Natural killer cell (primary cell): Measurements from ENCODE around the gene FAT1. TPM values are rescaled to one million over a fixed set of nuclear protein-coding genes. Genes with fewer than 3 reads are reported as not detected.

Experiments used
- ATAC-seq, 3 donors: fragments of 150-1000 bp in 2 of 3; fragments of 200-7000 bp in 1 of 3; cut with Tn5 transposase; 1 replicate in 1 of 3; 2 replicates in 2 of 3; pipeline ENCODE4 v1.10.0; 2021; ENCODE audit warnings: mild to moderate bottlenecking in 2 of 3, moderate library complexity in 2 of 3
- DNase-seq, 2 donors: peaks; one replicate each; pipeline versions ENCODE4 v3.0.0 to v3.0.0-alpha.2; 2013 to 2021; ENCODE audit warnings: mixed read lengths in 1 of 2
- H3K27ac ChIP-seq: one replicate; pipeline ENCODE4 v1.5.1; 2013; ENCODE audit warnings: mild to moderate bottlenecking, low read length
- H3K27me3 ChIP-seq: one replicate; pipeline ENCODE4 v1.6.1; 2013; ENCODE audit warnings: low read length; ENCODE audit not compliant: control insufficient read depth, insufficient read depth
- H3K36me3 ChIP-seq: one replicate; pipeline ENCODE4 v1.6.1; 2013; ENCODE audit warnings: low read length; ENCODE audit not compliant: control insufficient read depth, insufficient read depth
- H3K4me1 ChIP-seq: one replicate; pipeline ENCODE4 v1.6.1; 2013; ENCODE audit warnings: low read length; ENCODE audit not compliant: control insufficient read depth, insufficient read depth
- H3K4me3 ChIP-seq: one replicate; pipeline ENCODE4 v1.5.1; 2013; ENCODE audit warnings: low read length
- H3K9me3 ChIP-seq: one replicate; pipeline ENCODE4 v1.6.1; 2013; ENCODE audit warnings: low read length; ENCODE audit not compliant: control insufficient read depth, insufficient read depth
- H3K27ac Mint-ChIP-seq, 2 donors: one replicate each; pipeline ENCODE4 v1.8.0; 2022; ENCODE audit warnings: mild to moderate bottlenecking in 2 of 2, mixed read lengths in 2 of 2, moderate library complexity in 1 of 2
- H3K27me3 Mint-ChIP-seq, 2 donors: one replicate each; pipeline ENCODE4 v1.8.0; 2022; ENCODE audit warnings: low read depth in 2 of 2, mixed read lengths in 2 of 2
- H3K36me3 Mint-ChIP-seq: one replicate; pipeline ENCODE4 v1.8.0; 2022; ENCODE audit warnings: mixed read lengths
- H3K4me1 Mint-ChIP-seq, 2 donors: one replicate each; pipeline ENCODE4 v1.8.0; 2022; ENCODE audit warnings: mixed read lengths in 2 of 2
- H3K4me3 Mint-ChIP-seq: one replicate; pipeline ENCODE4 v1.8.0; 2022; ENCODE audit warnings: mild to moderate bottlenecking, moderate library complexity, mixed read lengths
- H3K9me3 Mint-ChIP-seq, 2 donors: one replicate each; pipeline ENCODE4 v1.8.0; 2022; ENCODE audit warnings: mixed read lengths in 2 of 2
- WGBS: methylation state at CpG from one replicate; pipeline ENCODE4 v1.1.7; 2013; ENCODE audit warnings: missing lambda C conversion rate; ENCODE audit not compliant: insufficient coverage; 5-methylcytosine and 5-hydroxymethylcytosine counted together
- intact Hi-C: fragments of 100-400 bp; cut with micrococcal nuclease; formaldehyde crosslinking; loops from one replicate; pipeline ENCODE4 v1.14.2; 2022
- total RNA-seq, 4 donors: library from RNA; stranded (reverse); fragments of 120-200 nt in 1 of 4; gene quantifications; one replicate each; pipeline versions ENCODE4 v1.2.3 to v1.2.4, GENCODE V29; 2013 to 2022
- TF ChIP-seq, protein P1 (sequence below): fragments of 200-600 bp; IDR thresholded peaks from one replicate; pipeline ENCODE4 v1.8.0; 2022; ENCODE audit warnings: antibody characterized with exemption

Gene FAT1
- total RNA-seq, 3 donors from 2014 or later (not counting 1 experiment from before 2014, with no cell fraction given), result not detected

DNA sequence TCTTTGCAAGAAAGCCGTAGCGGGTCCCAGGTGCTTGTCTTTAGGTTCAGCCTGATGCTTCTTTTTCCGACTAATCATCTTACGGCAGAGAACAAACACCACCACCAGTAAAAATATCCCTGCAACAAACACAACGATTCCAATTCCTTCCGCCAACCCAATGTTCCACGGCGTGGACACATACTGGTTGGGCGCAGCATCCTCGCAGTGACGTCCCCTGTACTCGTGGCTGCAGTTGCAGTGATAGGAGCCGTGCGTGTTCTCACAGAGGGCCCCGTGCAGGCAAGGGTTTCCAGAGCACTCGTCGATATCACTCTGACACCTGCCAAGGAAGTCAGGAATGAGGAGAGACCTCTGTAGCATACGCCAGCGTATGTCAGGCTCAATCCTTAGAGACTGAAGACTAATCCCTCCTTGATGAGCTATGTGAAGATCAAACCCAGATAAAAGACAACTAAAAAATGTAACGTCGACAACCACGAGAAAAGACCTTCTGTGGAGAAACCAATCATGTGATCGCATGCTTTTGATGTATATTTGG is 126.7 kb downstream of the FAT1 start:
- Mint-ChIP-seq H3K36me3 (no peaks in the 10 kb centered on the region), H3K4me1 (no peaks in the 10 kb centered on the region), H3K27ac (no peak overlapping the region), H3K4me3 (no peak overlapping the region), H3K27me3 (no peaks in the 10 kb centered on the region), H3K9me3 (peaks cover 0 to 2% of the 10 kb centered on the region in 2 donors)
- DNase-seq, result no peak
- TF ChIP-seq, protein P1, sequence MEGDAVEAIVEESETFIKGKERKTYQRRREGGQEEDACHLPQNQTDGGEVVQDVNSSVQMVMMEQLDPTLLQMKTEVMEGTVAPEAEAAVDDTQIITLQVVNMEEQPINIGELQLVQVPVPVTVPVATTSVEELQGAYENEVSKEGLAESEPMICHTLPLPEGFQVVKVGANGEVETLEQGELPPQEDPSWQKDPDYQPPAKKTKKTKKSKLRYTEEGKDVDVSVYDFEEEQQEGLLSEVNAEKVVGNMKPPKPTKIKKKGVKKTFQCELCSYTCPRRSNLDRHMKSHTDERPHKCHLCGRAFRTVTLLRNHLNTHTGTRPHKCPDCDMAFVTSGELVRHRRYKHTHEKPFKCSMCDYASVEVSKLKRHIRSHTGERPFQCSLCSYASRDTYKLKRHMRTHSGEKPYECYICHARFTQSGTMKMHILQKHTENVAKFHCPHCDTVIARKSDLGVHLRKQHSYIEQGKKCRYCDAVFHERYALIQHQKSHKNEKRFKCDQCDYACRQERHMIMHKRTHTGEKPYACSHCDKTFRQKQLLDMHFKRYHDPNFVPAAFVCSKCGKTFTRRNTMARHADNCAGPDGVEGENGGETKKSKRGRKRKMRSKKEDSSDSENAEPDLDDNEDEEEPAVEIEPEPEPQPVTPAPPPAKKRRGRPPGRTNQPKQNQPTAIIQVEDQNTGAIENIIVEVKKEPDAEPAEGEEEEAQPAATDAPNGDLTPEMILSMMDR, result no peak
- H3K36me3 ChIP-seq, result no peaks in the 10 kb centered on the region
- H3K27ac ChIP-seq, result no peak overlapping the region
- H3K9me3 ChIP-seq, result no peaks in the 10 kb centered on the region
- WGBS, result 91% methylated on average over 23 of the region's 23 CpGs
- no peaks in the 10 kb centered on the region for H3K4me1 ChIP-seq
- no peak for ATAC-seq
- H3K4me3 ChIP-seq, result no peak overlapping the region
- H3K27me3 ChIP-seq, result no peaks in the 10 kb centered on the region
- intact Hi-C loops, result no loop called here

DNA sequence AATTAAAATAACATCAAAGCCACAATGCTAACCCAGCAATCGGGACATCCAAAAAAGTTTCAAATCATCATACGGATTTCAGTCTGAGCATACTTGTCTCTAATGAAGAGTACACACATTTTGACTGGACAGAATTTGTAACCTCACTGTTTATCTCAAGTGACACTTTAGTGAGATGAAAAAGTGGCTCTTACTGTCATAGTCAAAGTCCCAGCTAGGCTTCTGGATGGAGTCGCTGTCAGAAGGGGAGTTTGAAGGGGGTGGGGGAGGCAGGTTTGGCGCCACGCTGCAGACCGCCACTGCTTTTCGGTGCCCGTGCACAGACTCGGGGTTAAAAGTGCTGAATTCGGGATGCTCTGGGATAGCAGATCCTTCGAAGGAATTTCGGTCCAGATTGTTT is 127.3 kb downstream of the FAT1 start:
- H3K36me3 Mint-ChIP-seq, result no peaks in the 10 kb centered on the region
- ATAC-seq, result no peak
- H3K27me3 Mint-ChIP-seq, result no peaks in the 10 kb centered on the region
- intact Hi-C loops, result no loop called here
- TF ChIP-seq, protein P1, result no peak
- H3K9me3 Mint-ChIP-seq, result peaks cover 0 to 2% of the 10 kb centered on the region in 2 donors
- no peak for DNase-seq
- H3K4me1 Mint-ChIP-seq, result no peaks in the 10 kb centered on the region
- WGBS, result 95% methylated on average over 12 of the region's 12 CpGs
- H3K4me3 ChIP-seq, result no peak overlapping the region
- H3K27me3 ChIP-seq, result no peaks in the 10 kb centered on the region
- H3K27ac Mint-ChIP-seq, result no peak overlapping the region
- no peak overlapping the region for H3K27ac ChIP-seq
- no peaks in the 10 kb centered on the region for H3K9me3 ChIP-seq
- no peaks in the 10 kb centered on the region for H3K4me1 ChIP-seq
- H3K36me3 ChIP-seq, result no peaks in the 10 kb centered on the region
- H3K4me3 Mint-ChIP-seq, result no peak overlapping the region

GRCh38 chr4:186593587-186593973 is 130.1 kb downstream of the FAT1 start:
- Histone ChIP-seq H3K27ac (no peak overlapping the region), H3K27me3 (no peaks in the 10 kb centered on the region), H3K9me3 (no peaks in the 10 kb centered on the region), H3K4me1 (no peaks in the 10 kb centered on the region), H3K4me3 (no peak overlapping the region), H3K36me3 (no peaks in the 10 kb centered on the region)
- H3K4me3 Mint-ChIP-seq, result no peak overlapping the region
- no peaks in the 10 kb centered on the region for H3K36me3 Mint-ChIP-seq
- DNase-seq (no peak), ATAC-seq (no peak)
- no peak overlapping the region for H3K27ac Mint-ChIP-seq
- 69% methylated on average over 4 of the region's 7 CpGs for WGBS
- TF ChIP-seq, protein P1, result no peak
- H3K9me3 Mint-ChIP-seq, result peaks cover 0 to 2% of the 10 kb centered on the region in 2 donors
- no peaks in the 10 kb centered on the region for H3K4me1 Mint-ChIP-seq
- H3K27me3 Mint-ChIP-seq, result no peaks in the 10 kb centered on the region
- intact Hi-C loops, result no loop called here

- Mint-ChIP-seq H3K27ac (no peak overlapping the region), H3K4me3 (no peak overlapping the region), H3K4me1 (no peaks in the 10 kb centered on the region), H3K36me3 (no peaks in the 10 kb centered on the region), H3K27me3 (no peaks in the 10 kb centered on the region), H3K9me3 (peaks cover 0 to 2% of the 10 kb centered on the region in 2 donors)
- TF ChIP-seq, protein P1, result no peak
- no peaks in the 10 kb centered on the region for H3K4me1 ChIP-seq
- WGBS, result 90% methylated on average over 12 of the region's 13 CpGs
- no peak overlapping the region for H3K4me3 ChIP-seq
- H3K27ac ChIP-seq, result no peak overlapping the region
- no peak for ATAC-seq
- intact Hi-C loops, result no loop called here
- H3K9me3 ChIP-seq, result no peaks in the 10 kb centered on the region
- no peak for DNase-seq
- no peaks in the 10 kb centered on the region for H3K27me3 ChIP-seq
- no peaks in the 10 kb centered on the region for H3K36me3 ChIP-seq
These were observed 130.6 kb downstream of the FAT1 start for GRCh38 chr4:186592966-186593586.
